Large intestine (tissue), 12 donors: ENCODE results near the gene IMPDH1. TPM values are rescaled to one million over a fixed set of nuclear protein-coding genes. Genes with fewer than 3 reads are reported as not detected.
"Not testable (repeated sequence)": the region's sequence is repeated elsewhere in the genome, so short reads cannot be mapped to it uniquely, and the experiment has no call there.

ENCODE experiments used
- DNase-seq, 2 donors: peaks; one replicate each; pipeline versions ENCODE4 v3.0.0 to v3.0.0-alpha.2; 2013
- H3K27ac ChIP-seq: one replicate; pipeline ENCODE4 v1.5.1; 2013; ENCODE audit warnings: low read length
- H3K27me3 ChIP-seq: 2 replicates; pipeline ENCODE4 v1.6.1; 2013; ENCODE audit warnings: low read length; ENCODE audit not compliant: control insufficient read depth, insufficient read depth
- H3K36me3 ChIP-seq: 2 replicates; pipeline ENCODE4 v1.6.1; 2013; ENCODE audit warnings: low read length; ENCODE audit not compliant: control insufficient read depth, insufficient read depth
- H3K4me1 ChIP-seq: one replicate; pipeline ENCODE4 v1.6.1; 2013; ENCODE audit warnings: low read length; ENCODE audit not compliant: control insufficient read depth, insufficient read depth
- H3K4me3 ChIP-seq: one replicate; pipeline ENCODE4 v1.5.1; 2013; ENCODE audit warnings: low read length
- H3K9me3 ChIP-seq: one replicate; pipeline ENCODE4 v1.6.1; 2013; ENCODE audit warnings: mild to moderate bottlenecking, low read depth, low read length, moderate library complexity; ENCODE audit not compliant: control insufficient read depth
- WGBS: methylation state at CpG from one replicate; pipeline ENCODE4 v1.1.5; 2013; ENCODE audit warnings: low lambda C conversion rate; ENCODE audit not compliant: insufficient coverage; 5-methylcytosine and 5-hydroxymethylcytosine counted together
- long read RNA-seq, 11 donors: transcript quantifications; one replicate each; lab custom pipeline, GENCODE V29; 2026
- polyA plus RNA-seq: library from polyadenylated mRNA; unstranded; fragments of 120-200 nt; gene quantifications from one replicate; pipeline ENCODE4 v1.2.1, GENCODE V29; 2013

The IMPDH1 gene
- polyA plus RNA-seq, result 15.4 TPM
- long read RNA-seq, donor 1, partial matches to known transcripts, result 0 of 1 reads
- long read RNA-seq, donor 1, other reads (novel, unspliced or antisense), result 0 of 1 reads
- long read RNA-seq, donor 2, partial matches to known transcripts, result 0 of 1 reads
- long read RNA-seq, donor 2, other reads (novel, unspliced or antisense), result 0 of 1 reads
- long read RNA-seq, donor 3, partial matches to known transcripts, result 0 of 2 reads
- long read RNA-seq, donor 3, other reads (novel, unspliced or antisense), result 0 of 2 reads
- long read RNA-seq, donor 4, result 0 reads
- long read RNA-seq, donor 5, partial matches to known transcripts, result 0 of 1 reads
- long read RNA-seq, donor 5, other reads (novel, unspliced or antisense), result 0 of 1 reads
- long read RNA-seq, donor 6, partial matches to known transcripts, result 0 of 2 reads
- long read RNA-seq, donor 6, other reads (novel, unspliced or antisense), result 0 of 2 reads
- long read RNA-seq, donor 7, partial matches to known transcripts, result 0 of 1 reads
- long read RNA-seq, donor 7, other reads (novel, unspliced or antisense), result 0 of 1 reads
- long read RNA-seq, donor 8, partial matches to known transcripts, result 0 of 1 reads
- long read RNA-seq, donor 8, other reads (novel, unspliced or antisense), result 0 of 1 reads
- long read RNA-seq, donor 9, partial matches to known transcripts, result 0 of 1 reads
- long read RNA-seq, donor 9, other reads (novel, unspliced or antisense), result 0 of 1 reads
- long read RNA-seq, donor 10, result 0 reads
- long read RNA-seq, donor 11, partial matches to known transcripts, result 0 of 1 reads
- long read RNA-seq, donor 11, other reads (novel, unspliced or antisense), result 0 of 1 reads

DNA sequence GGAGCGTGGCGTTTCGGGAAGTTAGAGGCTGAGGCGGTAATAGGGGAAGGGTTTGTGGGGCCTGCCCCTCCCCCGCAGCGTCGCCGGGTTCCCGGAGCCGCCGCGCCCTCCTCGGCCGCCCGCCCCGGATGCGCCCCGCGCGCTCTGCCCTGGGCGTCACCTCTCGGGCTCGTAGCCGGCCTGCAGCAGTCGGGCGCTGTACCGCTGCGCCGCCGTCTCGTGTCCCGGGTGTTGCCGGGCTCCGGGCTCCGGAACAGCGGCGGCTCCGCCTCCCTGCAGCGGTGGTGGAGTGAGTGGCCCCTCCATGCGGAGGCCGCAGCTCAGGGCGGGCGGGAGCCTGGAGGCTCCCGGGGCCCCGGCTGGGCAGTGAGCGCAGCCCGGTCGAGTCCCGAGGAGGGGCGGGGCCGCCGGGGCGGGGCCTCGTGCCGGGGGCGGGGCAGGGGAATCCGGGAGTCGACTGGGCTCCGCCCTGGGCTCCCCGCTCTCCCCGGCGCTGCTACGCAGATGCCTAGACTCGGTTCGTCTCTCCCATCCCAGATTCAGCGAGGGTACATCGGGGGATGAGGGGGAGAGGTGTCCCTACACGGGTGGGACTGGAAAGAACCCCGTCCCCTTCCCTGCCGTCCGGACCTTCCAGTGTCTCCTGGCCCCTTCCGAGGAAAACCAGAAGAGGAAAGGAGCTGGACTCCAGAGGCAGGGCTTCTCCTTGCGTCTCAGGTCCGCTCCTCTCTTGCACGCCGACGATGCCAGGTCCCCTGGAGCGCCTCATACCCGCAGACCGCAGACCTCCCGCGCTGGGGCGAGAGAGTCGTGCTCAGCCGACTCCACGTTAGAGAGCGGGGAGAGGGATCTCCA lies at the start of gene IMPDH1:
Gene IMPDH1, minus strand, starts transcription at position 387 of the 855 bp plus-strand sequence. Its CDS starts 81 bp downstream, at position 306.
- H3K36me3 ChIP-seq, result no peaks in the 10 kb centered on the region
- H3K4me3 ChIP-seq, result peak within 1 kb of the TSS; percentile 73
- H3K9me3 ChIP-seq, result no peaks in the 10 kb centered on the region
- peaks cover 14% of the 10 kb centered on the region for H3K4me1 ChIP-seq
- peak within 1 kb of the TSS; percentile 57 for H3K27ac ChIP-seq
- peak; percentile 69 to 91 for DNase-seq
- peaks cover 24% of the 10 kb centered on the region for H3K27me3 ChIP-seq
- no CpG with 5 or more reads among the region's 87 CpGs for WGBS

- Histone ChIP-seq H3K27ac (no peak overlapping the region), H3K36me3 (peaks cover 6% of the 10 kb centered on the region), H3K4me1 (peaks cover 22% of the 10 kb centered on the region), H3K9me3 (peaks cover 3% of the 10 kb centered on the region), H3K27me3 (no peaks in the 10 kb centered on the region), H3K4me3 (no peak overlapping the region)
- WGBS, result no CpG with 5 or more reads among the region's 5 CpGs
- peak; percentile 66 to 67 for DNase-seq
These were observed 49.7 kb upstream of the IMPDH1 start for GRCh38 chr7:128459394-128459878.

DNA sequence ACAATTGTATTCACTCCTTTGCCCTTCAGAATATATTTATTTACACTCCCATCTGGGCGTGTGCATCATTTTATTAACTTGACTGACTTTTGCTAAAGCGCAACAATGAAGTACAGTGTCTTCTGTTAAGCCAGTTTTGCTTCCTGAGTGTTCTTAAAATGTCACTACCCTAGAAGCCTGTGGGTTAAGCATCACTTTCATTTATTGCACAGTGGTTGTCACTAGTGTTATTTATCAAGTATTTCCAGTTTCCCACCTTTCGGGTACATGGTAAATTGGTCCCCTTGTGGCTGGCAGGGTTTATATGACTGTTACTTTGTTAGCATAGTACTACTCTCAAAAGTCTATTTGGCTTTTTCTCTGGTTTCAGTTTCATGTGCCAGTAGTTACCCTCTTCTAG lies 49.2 kb upstream of the IMPDH1 start:
- no peak overlapping the region for H3K4me3 ChIP-seq
- H3K9me3 ChIP-seq, result peaks cover 3% of the 10 kb centered on the region
- peaks cover 27% of the 10 kb centered on the region for H3K4me1 ChIP-seq
- peaks cover 6% of the 10 kb centered on the region for H3K36me3 ChIP-seq
- H3K27ac ChIP-seq, result no peak overlapping the region
- DNase-seq, result no peak
- H3K27me3 ChIP-seq, result no peaks in the 10 kb centered on the region
- WGBS, result 50% methylated on average over 1 of the region's 3 CpGs

DNA sequence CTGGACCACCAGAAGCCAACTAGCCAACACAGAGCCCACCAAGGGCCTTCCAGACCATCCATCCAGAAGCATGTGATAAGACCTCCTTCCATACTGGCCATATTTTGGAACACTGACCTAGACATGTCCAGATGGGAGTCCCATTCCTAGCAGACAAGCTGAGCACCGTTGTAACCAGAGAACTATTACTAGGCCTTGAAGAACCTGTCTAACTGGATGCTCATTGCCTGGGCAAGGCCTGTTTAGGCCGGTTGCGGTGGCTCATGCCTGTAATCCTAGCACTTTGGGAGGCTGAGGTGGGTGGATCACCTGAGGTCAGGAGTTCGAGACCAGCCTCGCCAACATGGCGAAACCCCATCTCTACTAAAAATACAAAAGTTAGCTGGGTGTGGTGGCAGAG lies 47.6 kb upstream of the IMPDH1 start:
- DNase-seq, H3K9me3 ChIP-seq, H3K36me3 ChIP-seq, H3K27ac ChIP-seq, H3K27me3 ChIP-seq, H3K4me3 ChIP-seq: not testable (repeated sequence)
- WGBS, result no CpG with 5 or more reads among the region's 6 CpGs
- H3K4me1 ChIP-seq, result peaks cover 35% of the 10 kb centered on the region

DNA sequence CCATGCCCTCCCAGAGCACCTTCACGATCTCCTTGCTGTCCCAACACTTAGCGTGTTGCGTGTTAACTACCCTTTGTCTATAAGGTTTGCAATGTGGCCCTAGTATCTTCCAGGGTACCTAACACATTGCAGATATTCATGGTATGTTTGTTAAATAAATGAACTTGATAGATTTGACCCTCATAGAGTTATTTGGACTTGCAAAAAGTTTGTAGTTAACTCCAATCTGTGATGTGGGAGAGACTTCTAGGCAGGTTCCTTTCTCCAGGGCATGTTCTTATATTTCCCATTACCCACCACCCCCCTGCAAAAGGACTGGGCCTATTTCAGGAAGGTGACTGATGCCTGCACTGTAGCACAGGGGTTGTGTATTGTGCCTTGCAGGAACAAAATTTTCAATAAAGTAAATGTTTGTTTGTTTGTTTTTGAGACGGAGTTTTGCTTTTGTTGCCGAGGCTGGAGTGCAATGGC lies 46.5 kb upstream of the IMPDH1 start:
- no CpG with 5 or more reads among the region's 5 CpGs for WGBS
- H3K4me1 ChIP-seq, result peaks cover 35% of the 10 kb centered on the region

GRCh38 chr7:128455543-128456254 lies 45.9 kb upstream of the IMPDH1 start, which contains the start of gene HILPDA:
TSS of gene HILPDA (plus strand) at chr7:128455878. CDS start at chr7:128457269, 1,391 bp downstream.
- peaks cover 35% of the 10 kb centered on the region for H3K4me1 ChIP-seq
- peak within 1 kb of the TSS; percentile 87 for H3K27ac ChIP-seq
- WGBS, result no CpG with 5 or more reads among the region's 64 CpGs
- H3K36me3 ChIP-seq, result peaks cover 6% of the 10 kb centered on the region
- no peaks in the 10 kb centered on the region for H3K27me3 ChIP-seq
- peak within 1 kb of the TSS; percentile 81 for H3K4me3 ChIP-seq
- peak; percentile 93 to 94 for DNase-seq
- no peaks in the 10 kb centered on the region for H3K9me3 ChIP-seq

More for the DNA sequence above, 46.5 kb upstream of the IMPDH1 start:
- Histone ChIP-seq H3K27ac (peak overlapping the region; percentile 56), H3K36me3 (peaks cover 6% of the 10 kb centered on the region), H3K9me3 (no peaks in the 10 kb centered on the region), H3K27me3 (no peaks in the 10 kb centered on the region), H3K4me3 (peak overlapping the region; percentile 81)
- no peak for DNase-seq

DNA sequence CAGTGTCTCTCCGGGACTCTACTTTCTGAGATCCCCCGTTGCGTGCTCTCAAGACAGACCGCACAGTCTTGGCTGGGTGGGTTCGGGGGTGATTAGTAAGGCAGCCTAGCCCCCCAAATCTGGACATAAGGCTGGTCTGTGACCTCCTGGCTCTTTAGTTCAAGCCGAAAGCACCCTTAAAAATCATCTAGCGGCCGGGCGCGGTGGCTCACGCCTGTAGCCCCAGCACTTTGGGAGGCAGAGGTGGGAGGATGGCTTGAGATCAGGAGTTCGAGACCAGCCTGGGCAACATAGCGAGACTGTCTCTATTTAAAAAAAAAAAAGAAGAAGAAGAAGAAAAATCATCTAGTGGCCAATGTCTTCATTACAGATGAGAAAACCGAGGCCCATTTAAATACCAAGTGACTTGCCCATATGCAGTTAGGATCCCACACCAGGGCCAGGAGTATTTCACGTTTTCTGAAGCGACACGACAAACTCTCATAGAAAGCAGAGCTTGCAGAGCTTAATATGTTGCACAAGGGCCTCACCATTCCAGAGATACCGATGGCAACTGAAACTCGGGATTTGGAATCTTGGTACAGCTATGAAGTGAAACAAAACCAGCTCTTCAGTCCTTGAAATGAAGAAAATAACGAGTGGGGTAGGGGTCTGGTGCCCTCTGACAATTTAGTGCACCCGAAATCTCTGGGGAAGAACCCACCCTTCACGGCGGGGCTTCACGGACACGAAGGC lies 45.2 kb upstream of the IMPDH1 start:
- Histone ChIP-seq H3K4me1 (peaks cover 35% of the 10 kb centered on the region), H3K27ac (peak overlapping the region; percentile 87), H3K36me3 (peaks cover 6% of the 10 kb centered on the region), H3K9me3 (no peaks in the 10 kb centered on the region), H3K27me3 (no peaks in the 10 kb centered on the region), H3K4me3 (peak overlapping the region; percentile 81)
- no CpG with 5 or more reads among the region's 25 CpGs for WGBS
- no peak for DNase-seq

GRCh38 chr7:128453836-128454804 lies 44.3 kb upstream of the IMPDH1 start:
- H3K9me3 ChIP-seq, result no peaks in the 10 kb centered on the region
- peaks cover 34% of the 10 kb centered on the region for H3K4me1 ChIP-seq
- H3K27me3 ChIP-seq, result no peaks in the 10 kb centered on the region
- WGBS, result no CpG with 5 or more reads among the region's 23 CpGs
- H3K27ac ChIP-seq, result peak overlapping the region; percentile 87
- peak overlapping the region; percentile 9 for H3K4me3 ChIP-seq
- peaks cover 6% of the 10 kb centered on the region for H3K36me3 ChIP-seq
- DNase-seq, result peak; percentile 87 to 91
